Mesothelial cell of epicardium (in vitro differentiated cells): ENCODE data around the gene EEF1AKMT1. TPM values are rescaled to one million over a fixed set of nuclear protein-coding genes. Genes with fewer than 3 reads are reported as not detected.

Experiments used
- DNase-seq, 2 experiments: peaks; one replicate each; pipeline ENCODE4 v3.0.0; 2021; ENCODE audit warnings: low spot score in 2 of 2; ENCODE audit not compliant: unreplicated experiment in 2 of 2
- H3K27ac Mint-ChIP-seq: 2 replicates; pipeline ENCODE4 v1.8.0; 2021; ENCODE audit warnings: mixed read lengths
- H3K27me3 Mint-ChIP-seq: 2 replicates; pipeline ENCODE4 v1.8.0; 2021; ENCODE audit warnings: low read depth, mixed read lengths
- H3K36me3 Mint-ChIP-seq: 2 replicates; pipeline ENCODE4 v1.8.0; 2021; ENCODE audit warnings: mixed read lengths
- H3K4me1 Mint-ChIP-seq: 2 replicates; pipeline ENCODE4 v1.8.0; 2021; ENCODE audit warnings: mixed read lengths
- H3K4me3 Mint-ChIP-seq: 2 replicates; pipeline ENCODE4 v1.8.0; 2021; ENCODE audit warnings: mild to moderate bottlenecking, moderate library complexity, mixed read lengths
- H3K9me3 Mint-ChIP-seq: 2 replicates; pipeline ENCODE4 v1.8.0; 2021; ENCODE audit warnings: mixed read lengths
- total RNA-seq: library from RNA; stranded (reverse); gene quantifications from 3 replicates; pipeline ENCODE4 v1.2.1, GENCODE V29; 2021
- TF ChIP-seq, protein P1 (sequence below): fragments of 200-600 bp; sonication (generic); IDR thresholded peaks from one replicate; pipeline ENCODE4 v1.5.0; 2021; ENCODE audit warnings: antibody characterized with exemption; ENCODE audit not compliant: unreplicated experiment

The EEF1AKMT1 gene
- total RNA-seq, 1 donor from 2014 or later = 9.5 TPM

DNA sequence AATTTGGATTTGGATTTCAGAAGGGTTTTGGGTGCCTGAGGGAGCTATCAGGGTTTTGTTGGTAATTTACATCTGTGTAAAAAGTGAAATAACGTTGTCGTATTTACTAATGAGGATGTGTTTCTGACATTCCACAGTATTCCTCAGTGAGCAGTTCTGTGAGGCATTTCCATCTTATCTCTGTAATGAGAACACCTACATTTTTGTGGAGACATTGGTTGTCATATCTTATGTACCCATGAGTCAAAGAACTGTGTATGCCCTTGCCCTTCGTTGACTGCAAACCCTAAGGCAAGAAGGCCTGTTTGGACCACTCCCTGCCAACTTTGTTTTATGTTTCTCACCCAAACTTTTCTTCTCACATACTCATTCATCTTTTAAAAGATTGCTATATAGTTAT, 84.5 kb downstream of the EEF1AKMT1 start:
- no peaks in the 10 kb centered on the region for H3K36me3 Mint-ChIP-seq
- TF ChIP-seq, protein P1, sequence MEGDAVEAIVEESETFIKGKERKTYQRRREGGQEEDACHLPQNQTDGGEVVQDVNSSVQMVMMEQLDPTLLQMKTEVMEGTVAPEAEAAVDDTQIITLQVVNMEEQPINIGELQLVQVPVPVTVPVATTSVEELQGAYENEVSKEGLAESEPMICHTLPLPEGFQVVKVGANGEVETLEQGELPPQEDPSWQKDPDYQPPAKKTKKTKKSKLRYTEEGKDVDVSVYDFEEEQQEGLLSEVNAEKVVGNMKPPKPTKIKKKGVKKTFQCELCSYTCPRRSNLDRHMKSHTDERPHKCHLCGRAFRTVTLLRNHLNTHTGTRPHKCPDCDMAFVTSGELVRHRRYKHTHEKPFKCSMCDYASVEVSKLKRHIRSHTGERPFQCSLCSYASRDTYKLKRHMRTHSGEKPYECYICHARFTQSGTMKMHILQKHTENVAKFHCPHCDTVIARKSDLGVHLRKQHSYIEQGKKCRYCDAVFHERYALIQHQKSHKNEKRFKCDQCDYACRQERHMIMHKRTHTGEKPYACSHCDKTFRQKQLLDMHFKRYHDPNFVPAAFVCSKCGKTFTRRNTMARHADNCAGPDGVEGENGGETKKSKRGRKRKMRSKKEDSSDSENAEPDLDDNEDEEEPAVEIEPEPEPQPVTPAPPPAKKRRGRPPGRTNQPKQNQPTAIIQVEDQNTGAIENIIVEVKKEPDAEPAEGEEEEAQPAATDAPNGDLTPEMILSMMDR = no peak
- no peaks in the 10 kb centered on the region for H3K9me3 Mint-ChIP-seq
- no peaks in the 10 kb centered on the region for H3K27me3 Mint-ChIP-seq
- H3K4me1 Mint-ChIP-seq = peaks cover 9% of the 10 kb centered on the region
- H3K4me3 Mint-ChIP-seq = no peak overlapping the region
- H3K27ac Mint-ChIP-seq = no peak overlapping the region
- no peak for DNase-seq

DNA sequence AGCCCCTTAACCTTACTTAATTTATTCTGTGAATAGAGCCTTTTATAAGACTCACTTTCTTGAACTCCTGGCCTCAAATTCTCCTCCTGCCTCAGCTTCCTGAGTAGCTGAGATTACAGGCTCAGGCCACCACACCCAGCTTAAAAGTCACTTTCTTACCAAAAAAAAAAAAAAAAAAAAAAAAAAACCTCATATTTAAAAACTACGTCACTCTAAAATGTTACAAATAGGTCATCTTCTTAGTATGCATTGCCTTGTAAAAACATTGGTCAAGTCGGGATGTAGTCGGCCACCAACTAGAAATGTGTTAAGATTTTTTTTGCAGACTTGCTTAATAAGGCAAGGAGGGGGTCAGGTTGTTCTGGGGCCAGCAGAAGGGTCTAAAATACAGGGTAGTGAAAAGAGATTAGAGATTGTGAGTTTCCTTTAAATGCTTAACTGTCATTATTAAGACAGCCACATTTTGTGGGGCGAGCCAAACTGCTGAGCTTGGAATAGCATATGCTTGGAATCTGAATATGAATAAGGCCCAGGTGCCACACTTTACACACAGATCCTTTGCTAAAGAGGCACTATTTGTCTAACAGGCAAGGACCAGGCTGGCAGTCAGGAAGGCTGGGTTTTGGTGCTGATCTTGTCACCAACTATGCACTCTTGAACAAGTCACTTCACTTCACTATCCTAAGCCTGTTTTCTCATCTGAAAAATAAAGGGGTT, 86.7 kb downstream of the EEF1AKMT1 start:
- Mint-ChIP-seq H3K27me3 (no peaks in the 10 kb centered on the region), H3K36me3 (peaks cover 2% of the 10 kb centered on the region), H3K4me1 (peaks cover 9% of the 10 kb centered on the region), H3K4me3 (no peak overlapping the region), H3K9me3 (no peaks in the 10 kb centered on the region), H3K27ac (peak overlapping the region; percentile 31)
- TF ChIP-seq, protein P1 = no peak
- DNase-seq = no peak

DNA sequence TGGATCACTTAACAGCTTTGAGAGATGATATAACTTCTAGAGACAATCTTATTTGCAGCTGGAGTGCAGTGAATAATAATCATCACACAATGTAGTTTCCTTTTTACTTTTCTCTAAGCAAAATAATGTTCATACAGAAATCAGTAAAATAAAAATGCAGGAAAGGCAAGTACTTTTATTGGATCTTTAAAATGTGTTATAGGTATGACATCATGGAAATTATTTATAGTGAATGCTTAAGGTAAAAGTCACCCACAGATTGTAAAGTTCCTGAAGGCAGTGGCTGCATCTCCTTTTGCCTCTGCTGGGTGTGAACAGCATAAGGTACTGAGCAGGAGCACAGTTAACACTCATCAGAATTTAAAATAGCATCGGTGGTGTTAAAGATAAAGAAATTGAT, 87.6 kb downstream of the EEF1AKMT1 start:
- Mint-ChIP-seq H3K4me1 (peaks cover 9% of the 10 kb centered on the region), H3K4me3 (no peak overlapping the region), H3K27me3 (no peaks in the 10 kb centered on the region), H3K9me3 (no peaks in the 10 kb centered on the region), H3K27ac (no peak overlapping the region), H3K36me3 (peaks cover 2% of the 10 kb centered on the region)
- TF ChIP-seq, protein P1 = no peak
- DNase-seq = no peak

DNA sequence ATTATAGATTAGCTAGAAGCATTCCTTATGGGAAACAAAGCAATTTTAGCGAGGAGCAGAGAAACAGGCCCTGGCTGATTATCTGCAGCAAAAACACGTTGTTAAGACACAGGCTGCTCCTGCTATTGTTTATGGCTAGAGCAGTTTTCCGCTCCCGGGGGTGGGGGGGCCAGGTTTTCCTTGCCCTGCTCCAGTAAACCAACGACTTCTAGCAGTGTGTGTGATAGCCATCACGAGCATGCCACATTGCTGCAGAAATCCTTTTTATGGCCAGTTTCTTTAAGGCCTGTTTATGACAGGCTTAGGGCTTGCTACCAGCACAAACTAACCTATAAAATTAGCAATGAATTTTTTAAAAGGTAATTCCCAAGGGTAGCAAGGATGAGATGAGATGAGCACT, 88.7 kb downstream of the EEF1AKMT1 start:
- Mint-ChIP-seq H3K27ac (no peak overlapping the region), H3K4me3 (no peak overlapping the region), H3K4me1 (peaks cover 14% of the 10 kb centered on the region), H3K36me3 (peaks cover 9% of the 10 kb centered on the region), H3K27me3 (no peaks in the 10 kb centered on the region), H3K9me3 (no peaks in the 10 kb centered on the region)
- DNase-seq = no peak
- TF ChIP-seq, protein P1 = no peak

DNA sequence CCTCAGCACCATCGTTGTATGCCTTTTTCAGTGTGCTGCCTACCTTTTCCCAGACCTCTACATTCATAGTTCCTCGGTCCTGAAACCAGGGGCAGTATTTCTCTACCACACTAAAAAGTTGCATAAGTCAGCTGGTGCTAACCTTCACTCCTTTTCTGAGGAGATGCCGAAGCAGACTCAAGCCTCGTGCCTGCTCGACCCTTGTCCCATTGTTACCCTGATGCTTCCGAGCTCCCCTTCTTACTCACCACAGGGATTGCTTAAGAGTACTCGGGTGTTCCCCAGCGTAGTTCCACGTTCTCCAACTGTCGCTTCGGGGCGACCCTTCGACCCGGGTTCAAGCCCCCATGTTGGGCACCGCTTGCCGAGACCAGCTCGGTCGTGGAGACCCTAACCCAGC, 89.2 kb downstream of the EEF1AKMT1 start:
- Mint-ChIP-seq H3K4me1 (peaks cover 16% of the 10 kb centered on the region), H3K9me3 (no peaks in the 10 kb centered on the region), H3K4me3 (no peak overlapping the region), H3K27ac (no peak overlapping the region), H3K27me3 (no peaks in the 10 kb centered on the region), H3K36me3 (peaks cover 9% of the 10 kb centered on the region)
- TF ChIP-seq, protein P1 = no peak
- DNase-seq = no peak

DNA sequence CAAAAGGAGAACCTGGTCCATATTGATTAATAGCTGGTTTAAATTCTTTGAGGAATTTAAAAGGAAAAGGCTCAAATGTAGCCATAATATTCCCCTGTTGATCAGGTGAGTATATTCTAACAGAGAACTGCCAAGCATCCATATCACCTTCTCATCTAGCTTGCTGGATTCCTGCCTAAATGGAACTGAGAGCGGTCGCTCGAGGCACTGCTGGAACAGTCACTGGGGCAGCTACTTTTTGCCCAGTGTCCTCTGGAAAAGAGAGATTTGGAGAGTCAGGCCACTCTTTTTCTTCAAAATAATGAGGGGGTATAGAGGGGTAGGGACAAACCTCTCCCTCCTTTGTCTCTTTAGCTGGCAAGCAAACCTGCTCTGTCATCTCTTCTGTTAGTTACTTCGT, 89.7 kb downstream of the EEF1AKMT1 start:
- Mint-ChIP-seq H3K4me3 (no peak overlapping the region), H3K27me3 (no peaks in the 10 kb centered on the region), H3K9me3 (no peaks in the 10 kb centered on the region), H3K36me3 (peaks cover 9% of the 10 kb centered on the region), H3K4me1 (peaks cover 20% of the 10 kb centered on the region), H3K27ac (no peak overlapping the region)
- no peak for DNase-seq
- TF ChIP-seq, protein P1 = no peak
